WTC11 (cell line): ENCODE data around the gene SDE2.

Source experiments
- CREM ChIP-seq: sonication (generic); formaldehyde crosslinking; IDR thresholded peaks from 2 replicates; pipeline ENCODE4 v1.8.1; 2022; ENCODE audit warnings: mild to moderate bottlenecking, missing genetic modification reagents, moderate library complexity
- CTCF ChIP-seq: fragments of 200-600 bp; IDR thresholded peaks from 2 replicates; pipeline ENCODE4 v1.8.0; 2022; ENCODE audit warnings: antibody characterized with exemption
- FOXK1 ChIP-seq: sonication (generic); formaldehyde crosslinking; IDR thresholded peaks from 2 replicates; pipeline ENCODE4 v1.8.0; 2022; ENCODE audit warnings: mild to moderate bottlenecking, moderate library complexity, missing genetic modification reagents
- MAX ChIP-seq: sonication (generic); formaldehyde crosslinking; IDR thresholded peaks from 2 replicates; pipeline ENCODE4 v1.8.0; 2022; ENCODE audit warnings: mild to moderate bottlenecking, missing genetic modification reagents
- SP1 ChIP-seq: sonication (generic); formaldehyde crosslinking; conservative IDR thresholded peaks from 2 replicates; pipeline ENCODE4 v1.8.1; 2022; ENCODE audit warnings: missing genetic modification reagents
- TP53 ChIP-seq: sonication (generic); formaldehyde crosslinking; IDR thresholded peaks from 2 replicates; pipeline ENCODE4 v1.8.1; 2023; ENCODE audit warnings: mild to moderate bottlenecking, missing genetic modification reagents
- ZNF423 ChIP-seq: fragments of 250-450 bp; sonication (Bioruptor Pico); IDR thresholded peaks from 2 replicates; pipeline ENCODE4 v2.1.2; 2022; ENCODE audit warnings: mild to moderate bottlenecking, moderate library complexity
- ZSCAN18 ChIP-seq: fragments of 250-450 bp; sonication (Bioruptor Pico); IDR thresholded peaks from 2 replicates; pipeline ENCODE4 v2.1.2; 2022; ENCODE audit warnings: mild to moderate bottlenecking, moderate library complexity
- TF ChIP-seq, protein P1 (sequence below): sonication (generic); formaldehyde crosslinking; conservative IDR thresholded peaks from 2 replicates; pipeline ENCODE4 v1.8.1; 2023; ENCODE audit warnings: mild to moderate bottlenecking, low read depth, missing genetic modification reagents, moderate library complexity
- TF ChIP-seq, protein P2 (sequence below): sonication (generic); formaldehyde crosslinking; IDR thresholded peaks from 2 replicates; pipeline ENCODE4 v1.8.1; 2023; ENCODE audit warnings: mild to moderate bottlenecking, missing genetic modification reagents, moderate library complexity

- TF ChIP-seq SP1 (CRISPR knock-in tag) (no peak), CTCF (no peak), CREM (no peak), FOXK1 (CRISPR knock-in tag) (no peak), TP53 (no peak), ZNF423 (CRISPR knock-in tag) (no peak), MAX (CRISPR knock-in tag) (0 out of 2 replicates have a peak, but pooled peaks have one; percentile 20), ZSCAN18 (CRISPR knock-in tag) (no peak)
- TF ChIP-seq, protein P1, sequence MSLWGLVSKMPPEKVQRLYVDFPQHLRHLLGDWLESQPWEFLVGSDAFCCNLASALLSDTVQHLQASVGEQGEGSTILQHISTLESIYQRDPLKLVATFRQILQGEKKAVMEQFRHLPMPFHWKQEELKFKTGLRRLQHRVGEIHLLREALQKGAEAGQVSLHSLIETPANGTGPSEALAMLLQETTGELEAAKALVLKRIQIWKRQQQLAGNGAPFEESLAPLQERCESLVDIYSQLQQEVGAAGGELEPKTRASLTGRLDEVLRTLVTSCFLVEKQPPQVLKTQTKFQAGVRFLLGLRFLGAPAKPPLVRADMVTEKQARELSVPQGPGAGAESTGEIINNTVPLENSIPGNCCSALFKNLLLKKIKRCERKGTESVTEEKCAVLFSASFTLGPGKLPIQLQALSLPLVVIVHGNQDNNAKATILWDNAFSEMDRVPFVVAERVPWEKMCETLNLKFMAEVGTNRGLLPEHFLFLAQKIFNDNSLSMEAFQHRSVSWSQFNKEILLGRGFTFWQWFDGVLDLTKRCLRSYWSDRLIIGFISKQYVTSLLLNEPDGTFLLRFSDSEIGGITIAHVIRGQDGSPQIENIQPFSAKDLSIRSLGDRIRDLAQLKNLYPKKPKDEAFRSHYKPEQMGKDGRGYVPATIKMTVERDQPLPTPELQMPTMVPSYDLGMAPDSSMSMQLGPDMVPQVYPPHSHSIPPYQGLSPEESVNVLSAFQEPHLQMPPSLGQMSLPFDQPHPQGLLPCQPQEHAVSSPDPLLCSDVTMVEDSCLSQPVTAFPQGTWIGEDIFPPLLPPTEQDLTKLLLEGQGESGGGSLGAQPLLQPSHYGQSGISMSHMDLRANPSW = no peak
- TF ChIP-seq, protein P2, sequence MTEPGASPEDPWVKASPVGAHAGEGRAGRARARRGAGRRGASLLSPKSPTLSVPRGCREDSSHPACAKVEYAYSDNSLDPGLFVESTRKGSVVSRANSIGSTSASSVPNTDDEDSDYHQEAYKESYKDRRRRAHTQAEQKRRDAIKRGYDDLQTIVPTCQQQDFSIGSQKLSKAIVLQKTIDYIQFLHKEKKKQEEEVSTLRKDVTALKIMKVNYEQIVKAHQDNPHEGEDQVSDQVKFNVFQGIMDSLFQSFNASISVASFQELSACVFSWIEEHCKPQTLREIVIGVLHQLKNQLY (CRISPR knock-in tag) = no peak
These were observed 3.0 kb upstream of the SDE2 start for GRCh38 chr1:226001963-226002666.
